Suppressor macrophage (primary cell): ENCODE measurements around the gene MEDAG.
A peak's percentile ranks its signal among the peaks of the same experiment; 100 is the strongest.

ENCODE experiments used
- DNase-seq, 4 experiments: peaks; one replicate each; pipeline ENCODE4 v3.0.0-alpha.2; 2020 to 2022

Gene MEDAG

GRCh38 chr13:30872685-30873461 lies 33.2 kb upstream of the MEDAG start:
- peak; percentile 87 to 95 (median 90) for DNase-seq

- DNase-seq, result peak in 3 of 4 experiments; percentile 37 to 40 (median 38)
These were observed 32.6 kb upstream of the MEDAG start for GRCh38 chr13:30873499-30873898.

GRCh38 chr13:30874111-30874510 lies 32.0 kb upstream of the MEDAG start:
- no peak for DNase-seq

- DNase-seq, result no peak
These were observed 31.5 kb upstream of the MEDAG start for GRCh38 chr13:30874561-30874960.

- no peak for DNase-seq
These were observed 28.7 kb upstream of the MEDAG start for GRCh38 chr13:30877335-30877734.

- DNase-seq, result peak in 1 of 4 experiments; percentile 36
These were observed 25.8 kb upstream of the MEDAG start for GRCh38 chr13:30880151-30880855.

GRCh38 chr13:30880856-30881155 lies 25.3 kb upstream of the MEDAG start:
- DNase-seq, result peak; percentile 69 to 87 (median 78)

GRCh38 chr13:30881191-30881651 lies 24.9 kb upstream of the MEDAG start:
- DNase-seq, result peak; percentile 41 to 66 (median 59)

- DNase-seq, result no peak
These were observed 23.8 kb upstream of the MEDAG start for GRCh38 chr13:30882026-30882850.

GRCh38 chr13:30882996-30883766 lies 22.9 kb upstream of the MEDAG start:
- no peak for DNase-seq

GRCh38 chr13:30884543-30884942 lies 21.5 kb upstream of the MEDAG start:
- DNase-seq, result no peak

GRCh38 chr13:30889196-30889690 lies 16.8 kb upstream of the MEDAG start:
- DNase-seq, result no peak

- DNase-seq, result peak in 2 of 4 experiments; percentile 39 to 58
These were observed 13.1 kb upstream of the MEDAG start for GRCh38 chr13:30892966-30893365.

GRCh38 chr13:30895773-30896172 lies 10.3 kb upstream of the MEDAG start:
- DNase-seq, result no peak

- DNase-seq, result no peak
These were observed 8.0 kb upstream of the MEDAG start for GRCh38 chr13:30898070-30898469.

- peak; percentile 70 to 91 (median 75) for DNase-seq
These were observed 7.3 kb upstream of the MEDAG start for GRCh38 chr13:30898678-30899241.

GRCh38 chr13:30900436-30900835 lies 5.6 kb upstream of the MEDAG start:
- DNase-seq, result peak in 2 of 4 experiments; percentile 38 to 43

GRCh38 chr13:30900952-30901749 lies 4.9 kb upstream of the MEDAG start:
- DNase-seq, result peak in 2 of 4 experiments; percentile 19 to 60

- no peak for DNase-seq
These were observed 2.0 kb upstream of the MEDAG start for GRCh38 chr13:30904043-30904442.

- DNase-seq, result peak in 3 of 4 experiments; percentile 25 to 53 (median 34)
These were observed 460 bp downstream of the MEDAG start for GRCh38 chr13:30906411-30907051.
